Retinal pigment epithelial cell (primary cell): ENCODE measurements around the gene TPPP2.
A peak's percentile ranks its signal among the peaks of the same experiment; 100 is the strongest.
"Not testable (repeated sequence)": the region's sequence is repeated elsewhere in the genome, so short reads cannot be mapped to it uniquely, and the experiment has no call there.

Experiments used
- DNase-seq: peaks from one replicate; pipeline ENCODE4 v3.0.0-alpha.2; 2010; ENCODE audit warnings: low read depth
- H3K4me3 ChIP-seq: 2 replicates; pipeline ENCODE4 v1.5.1; 2011; ENCODE audit warnings: mild to moderate bottlenecking, low read length, control low read depth, moderate library complexity
- CTCF ChIP-seq: conservative IDR thresholded peaks from 2 replicates; pipeline ENCODE4 v1.5.1; 2011; ENCODE audit warnings: low read depth, low read length, control low read depth, inconsistent platforms

TPPP2 gene

GRCh38 chr14:21038441-21039422 is 8.7 kb downstream of the TPPP2 start:
- no peak overlapping the region for H3K4me3 ChIP-seq
- TF ChIP-seq CTCF = no peak
- no peak for DNase-seq

- no peak for DNase-seq
- TF ChIP-seq CTCF = peak; percentile 69
- no peak overlapping the region for H3K4me3 ChIP-seq
These were observed 9.8 kb downstream of the TPPP2 start for GRCh38 chr14:21039585-21040369.

- DNase-seq = no peak
- H3K4me3 ChIP-seq = no peak overlapping the region
- no peak for TF ChIP-seq CTCF
These were observed 10.4 kb downstream of the TPPP2 start for GRCh38 chr14:21040370-21040925.

GRCh38 chr14:21040941-21041340 is 10.9 kb downstream of the TPPP2 start:
- not testable (repeated sequence) for H3K4me3 ChIP-seq, DNase-seq

GRCh38 chr14:21041676-21042433 is 11.8 kb downstream of the TPPP2 start, which contains the start of gene RNASE7:
TSS of gene RNASE7 (plus strand) at chr14:21042362. CDS start at chr14:21042993, 631 bp downstream.
- TF ChIP-seq CTCF = no peak
- no peak for DNase-seq

GRCh38 chr14:21042918-21043317 is 12.9 kb downstream of the TPPP2 start:
- no peak overlapping the region for H3K4me3 ChIP-seq
- no peak for DNase-seq

More at GRCh38 chr14:21041676-21042433, 11.8 kb downstream of the TPPP2 start, which contains the start of gene RNASE7:
- H3K4me3 ChIP-seq = no peak within 1 kb of the TSS

More at GRCh38 chr14:21042918-21043317, 12.9 kb downstream of the TPPP2 start:
- no peak for TF ChIP-seq CTCF
